Measurements from ENCODE around the gene APAF1. TPM values are rescaled to one million over a fixed set of nuclear protein-coding genes. Genes with fewer than 3 reads are reported as not detected.

The APAF1 gene
- total and polyA plus RNA-seq, 2 donors (not counting 3 experiments of a cell fraction or from before 2014, with no cell fraction given): 7.2 to 35.2 TPM

DNA sequence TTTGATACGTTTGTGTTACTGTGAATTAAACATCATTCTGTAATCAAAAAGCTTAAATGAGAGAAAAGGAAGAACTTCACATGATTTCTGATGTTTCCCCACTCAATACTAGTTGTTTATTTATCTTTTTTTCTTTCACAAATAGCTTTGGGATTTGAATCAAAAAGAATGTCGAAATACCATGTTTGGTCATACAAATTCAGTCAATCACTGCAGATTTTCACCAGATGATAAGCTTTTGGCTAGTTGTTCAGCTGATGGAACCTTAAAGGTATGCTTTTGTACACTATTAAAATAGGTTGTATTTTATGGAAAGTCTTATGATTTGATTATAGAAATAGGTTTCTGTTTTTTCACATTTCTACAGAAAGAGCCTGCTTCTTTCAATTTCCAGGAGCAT is 41.5 kb downstream of the APAF1 start:
- no peak overlapping the region for H3K4me2 ChIP-seq (ENCODE audit: insufficient read depth, low read length)
- H3K9me1 ChIP-seq (replicated peaks; ENCODE audit: control insufficient read depth, extremely low read depth, insufficient read depth, low read length): no peaks in the 10 kb centered on the region
- H3K79me2 ChIP-seq (ENCODE audit: control insufficient read depth, insufficient read depth, low read length): no peaks in the 10 kb centered on the region
- H3K9me3 ChIP-seq (replicated peaks; ENCODE audit: control insufficient read depth, insufficient read depth, low read length): no peaks in the 10 kb centered on the region
- no peak overlapping the region for H3K9ac ChIP-seq (replicated peaks; ENCODE audit: extremely low read depth, insufficient read depth, low read length)
- H3K27ac ChIP-seq (ENCODE audit: insufficient read depth, low read depth, low read length): no peak overlapping the region
- BruUV-seq (replicated peaks): no TSS peak
- FAIRE-seq: no peak
- H3K4me1 ChIP-seq (ENCODE audit: control insufficient read depth, extremely low read depth, insufficient read depth, low read length): no peaks in the 10 kb centered on the region
- no peak overlapping the region for H3K4me3 ChIP-seq (replicated peaks in 1 of 3; ENCODE audit: insufficient read depth in 1 of 3, low read depth in 1 of 3, low read length in 3 of 3)
- intact Hi-C loops (cut with micrococcal nuclease) (no loop called here), dilution Hi-C loops (cut with MboI; ENCODE audit: extremely low pct_ligation_motif_present, low sequenced_read_pairs) (no loop called here)
- TF ChIP-seq GATA2 (IDR thresholded peaks at IDR 0.05; ENCODE audit: insufficient read depth, insufficient read length, low read depth, low read length): no peak
- TF ChIP-seq, protein P1, sequence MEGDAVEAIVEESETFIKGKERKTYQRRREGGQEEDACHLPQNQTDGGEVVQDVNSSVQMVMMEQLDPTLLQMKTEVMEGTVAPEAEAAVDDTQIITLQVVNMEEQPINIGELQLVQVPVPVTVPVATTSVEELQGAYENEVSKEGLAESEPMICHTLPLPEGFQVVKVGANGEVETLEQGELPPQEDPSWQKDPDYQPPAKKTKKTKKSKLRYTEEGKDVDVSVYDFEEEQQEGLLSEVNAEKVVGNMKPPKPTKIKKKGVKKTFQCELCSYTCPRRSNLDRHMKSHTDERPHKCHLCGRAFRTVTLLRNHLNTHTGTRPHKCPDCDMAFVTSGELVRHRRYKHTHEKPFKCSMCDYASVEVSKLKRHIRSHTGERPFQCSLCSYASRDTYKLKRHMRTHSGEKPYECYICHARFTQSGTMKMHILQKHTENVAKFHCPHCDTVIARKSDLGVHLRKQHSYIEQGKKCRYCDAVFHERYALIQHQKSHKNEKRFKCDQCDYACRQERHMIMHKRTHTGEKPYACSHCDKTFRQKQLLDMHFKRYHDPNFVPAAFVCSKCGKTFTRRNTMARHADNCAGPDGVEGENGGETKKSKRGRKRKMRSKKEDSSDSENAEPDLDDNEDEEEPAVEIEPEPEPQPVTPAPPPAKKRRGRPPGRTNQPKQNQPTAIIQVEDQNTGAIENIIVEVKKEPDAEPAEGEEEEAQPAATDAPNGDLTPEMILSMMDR (IDR thresholded peaks at IDR 0.05; ENCODE audit: extremely low read depth in 1 of 2, insufficient read depth in 1 of 2, low read depth in 1 of 2, low read length in 2 of 2): no peak
- TF ChIP-seq MYC (IDR thresholded peaks at IDR 0.05; ENCODE audit: low read depth, low read length): no peak
- TF ChIP-seq JUN (IDR thresholded peaks at IDR 0.05; ENCODE audit: borderline replicate concordance, insufficient read depth, insufficient read length, low read depth): no peak
- TF ChIP-seq POLR2AphosphoS5 (IDR thresholded peaks at IDR 0.05; ENCODE audit: insufficient read depth, low read depth, low read length): no peak
- TF ChIP-seq FOS (IDR thresholded peaks at IDR 0.05; ENCODE audit: borderline replicate concordance, insufficient read depth, low read length): no peak
- TF ChIP-seq POLR2A (IDR thresholded peaks at IDR 0.05; ENCODE audit: low read depth, low read length): no peak
- no peak for TF ChIP-seq EZH2 (IDR thresholded peaks at IDR 0.05; ENCODE audit: borderline replicate concordance, low read depth, low read length, severe bottlenecking)
- TF ChIP-seq, protein P2, sequence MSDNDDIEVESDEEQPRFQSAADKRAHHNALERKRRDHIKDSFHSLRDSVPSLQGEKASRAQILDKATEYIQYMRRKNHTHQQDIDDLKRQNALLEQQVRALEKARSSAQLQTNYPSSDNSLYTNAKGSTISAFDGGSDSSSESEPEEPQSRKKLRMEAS (IDR thresholded peaks at IDR 0.05; ENCODE audit: insufficient read depth, insufficient read length): no peak
- H4K20me1 ChIP-seq (replicated peaks; ENCODE audit: control insufficient read depth, extremely low read depth, insufficient read depth, low read length): no peaks in the 10 kb centered on the region
- H3K36me3 ChIP-seq (ENCODE audit: control insufficient read depth in 2 of 2, extremely low read depth in 1 of 2, insufficient read depth in 2 of 2, low read length in 2 of 2): peaks cover 10% of the 10 kb centered on the region in 2 experiments
- no peak for DNase-seq (ENCODE audit: low read depth, low spot score)
- H3K27me3 ChIP-seq (ENCODE audit: control insufficient read depth in 2 of 2, insufficient read depth in 2 of 2, low read length in 2 of 2): no peaks in the 10 kb centered on the region
- ChIA-PET CTCF (interaction anchor here (1.4 kb wide), 1 partner anchor 8 kb away, joined by 3 read pairs; no protein-coding TSS in a partner anchor), POLR2A (no interaction called here)
- H2AFZ ChIP-seq (ENCODE audit: low read depth, low read length): no peak overlapping the region
